ENCODE results near the gene LTBP3.

LTBP3 gene

DNA sequence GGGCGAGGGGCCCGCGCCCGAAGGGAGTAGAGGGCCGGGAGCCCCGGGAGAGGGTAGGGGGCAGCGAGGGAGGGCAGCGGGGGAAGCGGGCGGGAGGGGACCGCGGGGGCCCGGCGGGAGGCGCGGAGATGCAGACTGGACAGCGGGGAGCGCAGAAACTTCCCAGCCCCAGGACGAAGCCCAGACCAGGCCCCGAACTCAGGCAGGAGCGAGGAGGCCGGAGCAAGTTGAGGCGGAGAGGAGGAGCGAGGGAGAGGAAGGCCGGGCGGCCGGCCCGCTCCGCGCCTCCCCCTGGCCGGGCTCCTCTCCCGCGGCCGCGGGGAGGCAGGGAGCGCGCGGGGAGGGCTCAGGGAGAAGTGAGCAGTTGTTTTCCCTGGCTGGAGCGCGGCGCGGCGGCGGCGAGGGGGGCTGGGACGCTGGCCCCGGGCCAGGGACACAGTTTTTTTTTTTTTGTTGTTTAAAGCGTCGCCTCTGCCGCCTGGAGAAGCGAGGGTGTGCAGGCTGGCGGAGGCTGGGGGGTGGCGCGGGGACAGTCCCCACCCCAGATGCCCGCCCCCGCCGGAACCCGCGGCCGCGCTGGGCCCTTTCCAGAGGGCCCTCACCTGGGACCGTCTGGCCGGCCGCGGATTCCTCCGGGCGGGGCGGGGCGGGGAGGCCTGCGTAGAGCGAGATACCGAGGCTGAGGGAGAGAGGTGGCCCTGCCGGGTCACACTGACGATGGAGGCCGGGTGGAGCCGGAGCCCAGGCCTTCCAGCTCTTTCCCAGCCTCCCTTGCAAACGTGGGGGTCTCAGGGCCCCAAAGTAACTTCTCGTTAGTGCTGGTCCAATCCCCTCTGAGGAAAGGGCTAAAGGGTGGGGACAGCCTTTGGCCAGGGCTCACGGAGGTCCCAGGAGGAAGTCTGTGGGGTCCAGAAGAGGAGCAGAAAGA is at the start of gene LTBP3:
Gene LTBP3, minus strand, starts transcription at position 358 of the 928 bp plus-strand sequence. CDS start 400 bp downstream, outside the sequence.
- DNase-seq: no peak

DNA sequence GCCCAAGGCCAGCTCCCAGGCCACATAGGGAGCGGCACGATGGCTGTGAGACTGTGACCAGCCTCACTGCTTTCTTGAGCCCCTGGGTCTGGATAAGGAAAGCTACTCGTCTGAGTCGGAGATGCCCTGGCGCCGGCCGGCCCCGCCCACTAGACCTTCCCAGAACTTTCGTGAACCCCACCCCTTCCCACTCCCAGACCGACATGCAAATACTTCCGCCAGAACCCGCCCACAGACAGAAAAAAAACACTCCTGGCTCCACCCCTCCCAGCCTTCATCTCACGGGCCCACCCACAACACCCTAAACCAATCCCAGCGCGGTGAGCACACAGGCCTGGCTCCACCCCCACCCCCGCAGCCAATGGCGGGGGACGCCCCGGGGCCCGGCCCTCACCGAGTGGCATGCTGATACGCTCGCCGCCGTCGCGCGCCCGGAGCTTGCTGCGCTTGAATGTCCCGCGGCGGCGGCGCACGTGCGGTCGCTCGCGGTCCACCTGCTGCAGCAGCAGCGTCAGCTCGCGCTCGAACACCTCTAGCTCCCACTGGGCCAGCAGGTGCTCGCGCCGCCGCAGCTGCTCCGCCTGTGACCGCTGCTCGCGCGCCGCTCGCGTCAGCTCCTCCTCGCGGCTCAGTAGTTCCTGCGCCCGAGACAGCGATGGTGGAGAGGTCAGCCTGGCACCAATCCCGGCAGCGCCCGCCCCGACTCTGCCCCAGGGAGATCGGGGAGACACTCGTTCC is 48.9 kb upstream of the LTBP3 start:
- DNase-seq: no peak

DNA sequence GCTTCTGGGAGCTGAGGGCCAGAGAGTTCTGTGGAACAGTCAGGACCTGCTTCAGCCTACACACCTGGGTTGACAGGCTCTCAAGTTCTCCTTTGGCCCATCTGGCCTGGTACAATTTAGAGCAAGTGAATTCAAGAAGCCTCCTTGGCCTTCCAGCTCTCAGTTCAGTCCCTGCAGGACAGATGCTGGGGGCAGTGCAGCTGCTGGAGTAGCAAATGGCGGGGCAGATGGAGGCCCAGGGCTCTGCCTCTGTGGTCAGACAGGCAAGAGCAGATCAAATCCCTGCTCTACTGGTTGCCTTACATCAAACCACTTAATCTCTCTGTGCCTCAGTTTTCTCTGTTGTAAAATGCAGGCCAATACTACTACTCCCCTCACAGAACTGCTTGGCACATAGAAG is 46.1 kb upstream of the LTBP3 start:
- DNase-seq: no peak

DNA sequence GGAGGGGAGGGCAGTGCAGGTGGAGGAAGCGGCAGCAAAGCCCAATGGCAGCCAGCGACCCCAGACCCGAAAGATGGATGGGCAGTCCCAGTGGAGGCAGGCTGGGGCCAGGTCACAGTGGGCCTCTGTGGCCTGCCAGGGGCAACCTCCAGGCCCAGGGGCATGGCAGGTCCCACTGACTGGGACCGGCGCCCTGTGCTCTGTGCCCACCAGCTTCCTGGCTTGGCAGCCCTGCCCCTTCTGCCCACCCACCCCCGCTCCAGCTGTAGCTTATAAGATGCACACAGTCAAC is 41.7 kb upstream of the LTBP3 start:
- no peak for DNase-seq

- DNase-seq: no peak
Measured at GRCh38 chr11:65599216-65599954, 41.2 kb upstream of the LTBP3 start.

- DNase-seq: no peak
Measured at GRCh38 chr11:65598258-65598699, 40.1 kb upstream of the LTBP3 start.

DNA sequence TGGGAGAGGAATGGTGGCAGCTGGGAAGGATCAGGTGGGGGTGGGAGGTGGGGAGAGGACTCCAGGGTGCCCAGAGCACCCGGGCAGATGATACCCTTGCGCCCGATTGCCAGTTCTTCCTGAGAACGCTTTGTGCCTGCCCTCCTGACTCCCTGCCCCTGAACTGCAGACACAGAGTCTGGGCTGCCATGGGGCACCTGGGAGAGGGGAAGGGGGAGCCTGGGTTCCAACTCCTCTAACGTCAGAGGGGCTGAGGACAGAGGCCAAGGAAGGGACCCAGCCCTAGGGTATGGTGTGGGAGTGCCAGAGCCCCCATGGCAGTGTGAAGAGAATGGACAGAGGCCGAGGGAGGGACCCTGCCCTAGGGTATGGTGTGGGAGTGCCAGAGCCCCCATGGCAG is 38.4 kb upstream of the LTBP3 start:
- no peak for DNase-seq

DNA sequence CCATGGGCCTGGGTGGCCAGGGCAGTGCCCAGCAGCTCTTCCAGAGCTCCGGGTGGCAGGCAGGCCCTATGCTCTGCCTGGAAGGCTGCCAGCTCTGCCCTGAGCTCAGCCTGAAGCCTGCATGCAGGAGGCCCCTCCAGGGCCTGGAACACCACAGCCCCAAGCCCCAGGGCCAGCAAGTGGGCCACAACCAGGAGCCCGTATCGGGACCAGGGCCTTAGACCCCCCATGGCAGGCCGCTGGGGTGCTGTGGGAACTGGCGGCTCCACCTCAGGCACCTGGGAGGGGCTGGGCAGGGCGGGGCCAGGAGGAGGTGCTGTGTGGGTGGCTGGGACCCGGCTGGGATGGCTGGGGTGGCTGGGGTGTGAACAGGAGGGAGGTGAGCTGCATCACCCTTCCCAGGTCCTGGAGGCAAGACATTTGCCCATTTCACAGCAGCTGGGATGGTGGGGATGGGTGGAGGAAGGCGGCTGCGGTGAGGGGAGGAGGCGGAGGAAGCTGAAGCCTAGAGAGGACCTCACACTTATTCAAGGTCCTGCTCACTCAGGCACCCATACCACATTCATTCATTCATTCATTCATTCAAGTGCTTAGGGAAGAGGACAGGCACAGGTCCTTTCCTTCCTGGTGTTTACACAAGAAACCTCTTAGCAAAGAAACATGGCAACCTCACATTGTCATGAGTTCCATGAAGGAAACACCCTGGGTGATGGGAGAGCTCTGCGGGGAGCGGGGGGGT is 37.6 kb upstream of the LTBP3 start, which contains the start of gene KCNK7:
Gene KCNK7, minus strand, starts transcription at position 258 of the 739 bp plus-strand sequence. Its CDS starts 28 bp downstream, at position 230.
- DNase-seq: no peak

DNA sequence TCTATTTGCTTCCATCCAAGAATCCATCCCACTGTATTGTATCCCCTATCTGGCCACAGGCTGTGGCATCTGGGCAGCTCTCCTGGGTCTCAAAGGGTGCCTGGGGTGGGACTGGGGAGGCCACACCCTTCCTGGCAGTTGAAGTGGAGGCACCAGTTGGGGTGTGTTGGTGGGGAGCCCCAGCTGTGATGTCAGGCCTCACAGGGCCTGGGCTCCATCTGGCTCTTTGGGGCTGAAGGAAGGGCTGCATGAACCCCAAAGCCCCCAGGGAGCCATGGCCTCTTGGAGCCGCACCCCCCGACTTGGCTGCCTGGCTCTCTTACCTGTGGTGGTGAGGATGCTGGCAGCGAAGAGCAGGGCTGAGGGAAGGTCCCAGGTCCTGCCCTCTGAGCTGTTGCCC is 37.0 kb upstream of the LTBP3 start:
- DNase-seq: no peak

- peak; percentile 47 for DNase-seq
Measured at GRCh38 chr11:65593518-65594414, 35.6 kb upstream of the LTBP3 start.

DNA sequence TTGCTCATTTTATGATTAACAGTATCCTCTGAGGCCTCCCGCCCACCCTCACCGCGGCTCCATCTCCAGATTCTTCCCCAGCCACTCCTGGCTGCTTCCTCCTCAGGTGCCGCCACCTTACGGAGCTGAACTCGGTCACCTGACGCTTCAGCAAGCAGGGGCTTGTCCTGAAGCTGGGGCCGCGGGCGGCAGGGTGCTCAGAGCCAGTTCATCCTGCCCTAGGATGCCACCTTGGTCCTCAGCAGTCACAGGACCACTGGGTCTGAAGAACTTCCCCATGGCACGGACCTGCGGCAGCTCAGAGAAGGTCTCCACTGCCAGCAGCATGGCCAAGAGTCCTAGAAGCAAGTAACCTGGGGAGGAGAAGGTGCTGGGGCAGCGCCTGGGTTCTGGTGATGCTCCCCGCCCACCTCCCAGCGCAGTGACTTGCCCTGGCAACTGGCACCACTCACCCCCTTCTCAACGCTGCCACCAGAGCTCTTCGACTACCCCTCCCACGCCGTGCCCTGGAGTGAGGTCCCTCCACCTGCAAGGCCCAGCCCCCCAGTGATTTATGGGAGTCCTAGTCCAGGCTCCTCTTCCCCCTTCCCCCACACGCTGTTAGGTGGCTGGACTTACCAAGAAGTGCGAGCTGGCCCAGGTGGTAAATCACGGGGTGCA is 34.8 kb upstream of the LTBP3 start:
- no peak for DNase-seq

DNA sequence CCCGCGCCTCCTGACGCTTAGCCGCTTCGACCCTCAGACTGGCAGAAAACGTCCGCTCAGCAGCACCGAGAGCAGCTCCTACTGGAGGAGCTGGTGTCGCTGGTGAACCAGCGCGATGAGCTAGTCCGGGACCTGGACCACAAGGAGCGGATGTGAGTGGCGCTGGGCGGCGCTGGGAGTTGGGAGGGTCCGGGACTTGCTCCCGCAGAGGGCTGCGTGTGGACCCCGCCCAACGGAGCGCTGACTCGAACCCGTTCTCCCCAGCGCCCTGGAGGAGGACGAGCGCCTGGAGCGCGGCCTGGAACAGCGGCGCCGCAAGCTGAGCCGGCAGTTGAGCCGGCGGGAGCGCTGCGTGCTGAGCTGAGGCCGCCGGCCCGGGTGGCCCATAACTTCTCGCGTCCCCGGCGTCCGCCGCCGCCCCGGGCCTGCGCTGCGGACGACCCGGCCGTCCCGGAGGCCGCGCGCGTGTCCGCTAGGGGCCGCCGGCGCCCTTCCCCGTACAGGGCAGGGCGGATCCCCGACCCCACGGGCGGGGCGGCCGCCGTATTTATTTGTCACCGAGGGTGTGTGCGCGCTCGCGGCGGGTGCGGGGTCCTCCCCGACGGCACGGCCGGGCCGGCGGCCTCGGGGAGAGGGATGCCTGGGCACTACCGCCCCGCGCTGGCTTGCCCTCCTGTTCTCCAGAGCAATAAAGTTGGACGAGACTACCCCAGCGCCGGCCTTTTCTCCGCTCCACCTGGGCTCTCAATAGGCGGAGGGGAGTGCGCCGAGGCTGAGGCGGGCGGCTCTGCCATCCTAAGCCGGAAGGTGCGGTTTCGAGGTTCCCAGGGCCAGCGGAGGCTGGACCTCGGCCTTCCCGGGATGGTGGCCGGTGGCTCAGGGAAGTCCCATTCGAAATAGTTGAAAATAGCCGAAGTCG is 34.0 kb upstream of the LTBP3 start:
- no peak for DNase-seq

DNA sequence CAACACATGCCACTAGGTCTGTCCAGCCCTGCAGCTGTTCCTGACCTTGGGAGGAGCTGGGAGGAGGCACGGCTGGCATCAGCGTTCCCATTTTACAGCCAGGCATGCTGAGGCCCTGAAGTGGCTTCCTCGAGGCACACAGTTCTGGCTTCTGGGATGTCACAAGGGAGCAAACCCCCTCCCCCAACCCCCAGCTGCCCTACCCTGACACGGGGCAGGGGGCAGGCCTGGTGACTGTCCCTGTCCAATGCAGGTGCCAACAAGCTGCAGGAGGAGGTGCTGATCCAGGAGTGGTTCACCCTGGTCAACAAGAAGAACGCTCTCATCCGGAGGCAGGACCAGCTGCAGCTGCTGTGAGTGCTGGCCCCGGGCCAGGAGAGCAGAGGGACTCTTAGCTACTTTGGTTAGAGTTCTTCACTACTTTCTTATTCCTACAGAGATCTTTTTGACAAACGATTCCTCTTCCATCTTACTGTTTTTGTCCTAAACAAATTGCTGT is 32.1 kb upstream of the LTBP3 start:
- DNase-seq: no peak

DNA sequence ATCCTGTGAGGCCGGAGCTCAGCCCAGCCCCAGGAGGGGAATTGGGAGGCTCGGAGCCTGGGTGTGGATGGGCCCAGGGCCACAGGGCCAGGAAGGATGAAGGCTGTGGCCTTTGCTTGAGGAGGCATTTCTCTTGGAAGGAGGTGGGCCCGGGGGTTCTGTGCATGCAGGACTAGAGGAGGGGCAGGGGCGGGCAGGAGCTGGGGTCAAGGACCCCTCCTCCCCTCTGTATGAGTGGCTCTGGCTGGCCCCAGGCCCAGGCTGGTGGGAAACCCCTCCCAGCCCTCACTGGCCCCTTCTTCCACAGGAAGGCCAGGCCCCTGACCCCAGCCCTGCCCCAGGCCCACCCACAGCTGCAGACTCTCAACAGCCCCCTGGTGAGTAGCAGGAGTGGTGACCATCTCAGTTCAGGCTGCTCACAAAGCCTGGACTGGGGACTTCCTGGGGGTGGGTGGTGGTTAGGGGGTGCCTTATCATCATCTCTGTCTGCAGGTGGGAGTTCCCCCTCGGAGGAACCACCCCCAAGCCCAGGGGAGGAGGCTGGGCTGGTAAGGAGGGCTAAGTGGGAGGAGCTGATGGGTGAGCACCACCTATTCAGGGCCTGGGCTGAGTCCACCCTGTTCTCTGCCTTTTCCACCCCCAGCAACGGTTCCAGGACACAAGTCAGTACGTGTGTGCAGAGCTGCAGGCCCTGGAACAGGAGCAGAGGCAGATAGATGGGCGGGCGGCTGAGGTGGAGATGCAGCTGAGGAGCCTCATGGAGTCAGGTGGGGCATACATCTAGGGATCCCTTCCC is 31.5 kb upstream of the LTBP3 start:
- DNase-seq: no peak

GRCh38 chr11:65588199-65589054 is 30.3 kb upstream of the LTBP3 start:
- DNase-seq: peak; percentile 78

GRCh38 chr11:65586676-65587075 is 28.5 kb upstream of the LTBP3 start:
- no peak for DNase-seq

DNA sequence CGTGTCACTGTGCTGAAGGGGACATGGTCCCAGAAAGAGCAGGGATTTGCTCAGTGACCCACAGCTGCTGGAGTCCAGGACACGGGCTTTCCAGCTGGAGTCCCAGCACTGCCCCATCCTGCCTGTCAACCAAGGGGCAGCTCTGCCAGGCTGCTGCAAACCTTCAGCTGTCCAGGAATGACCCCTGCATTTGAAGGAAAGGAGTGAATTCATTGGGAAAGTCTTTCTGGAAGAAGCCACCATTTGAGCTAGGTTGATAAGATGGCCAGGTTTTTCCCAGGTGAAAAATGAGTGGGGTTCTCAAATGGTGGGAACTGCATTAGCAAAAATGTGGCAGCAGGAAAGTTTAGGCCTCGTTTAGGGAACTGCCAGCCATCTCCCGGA is 28.1 kb upstream of the LTBP3 start:
- no peak for DNase-seq
